Endodermal cell (in vitro differentiated cells): ENCODE measurements around the gene CAMK2A. TPM values are rescaled to one million over a fixed set of nuclear protein-coding genes. Genes with fewer than 3 reads are reported as not detected.

Source experiments
- DNase-seq: peaks from one replicate; pipeline ENCODE4 v3.0.0-alpha.2; 2017
- H3K27ac ChIP-seq: 2 replicates; pipeline ENCODE4 v1.5.1; 2013; ENCODE audit warnings: mild to moderate bottlenecking, low read depth, low read length, moderate library complexity
- H3K27me3 ChIP-seq: 2 replicates; pipeline ENCODE4 v1.6.1; 2013; ENCODE audit warnings: mild to moderate bottlenecking, low read length, moderate library complexity; ENCODE audit not compliant: insufficient read depth, control insufficient read depth, poor library complexity, severe bottlenecking
- H3K36me3 ChIP-seq: 2 replicates; pipeline ENCODE4 v1.7.0; 2013; ENCODE audit warnings: mild to moderate bottlenecking, low read length, moderate library complexity; ENCODE audit not compliant: control insufficient read depth, insufficient read depth
- H3K4me1 ChIP-seq: one replicate; pipeline ENCODE4 v1.7.0; 2013; ENCODE audit warnings: low read length; ENCODE audit not compliant: control insufficient read depth, insufficient read depth
- H3K4me3 ChIP-seq: 2 replicates; pipeline ENCODE4 v1.5.1; 2013; ENCODE audit warnings: mild to moderate bottlenecking, low read length, moderate library complexity
- H3K9ac ChIP-seq: 2 replicates; pipeline ENCODE4 v1.6.1; 2013; ENCODE audit warnings: mild to moderate bottlenecking, low read length, moderate library complexity; ENCODE audit not compliant: poor library complexity, severe bottlenecking; ENCODE audit errors: extremely low read depth
- H3K9me3 ChIP-seq: 2 replicates; pipeline ENCODE4 v1.6.1; 2013; ENCODE audit warnings: mild to moderate bottlenecking, low read length, moderate library complexity; ENCODE audit not compliant: control insufficient read depth
- H3K27ac Mint-ChIP-seq: 2 replicates; pipeline ENCODE4 v1.8.0; 2020; ENCODE audit warnings: mixed read lengths
- H3K27me3 Mint-ChIP-seq: 2 replicates; pipeline ENCODE4 v1.8.0; 2021; ENCODE audit warnings: mild to moderate bottlenecking, mixed read lengths; ENCODE audit not compliant: insufficient read depth
- H3K36me3 Mint-ChIP-seq: 2 replicates; pipeline ENCODE4 v1.8.0; 2020; ENCODE audit warnings: low read depth, mixed read lengths
- H3K4me1 Mint-ChIP-seq: 2 replicates; pipeline ENCODE4 v1.8.0; 2020; ENCODE audit warnings: mixed read lengths
- H3K4me3 Mint-ChIP-seq: 2 replicates; pipeline ENCODE4 v1.8.0; 2020; ENCODE audit warnings: mild to moderate bottlenecking, moderate library complexity, mixed read lengths
- H3K9me3 Mint-ChIP-seq: 2 replicates; pipeline ENCODE4 v1.8.0; 2020; ENCODE audit warnings: mild to moderate bottlenecking, mixed read lengths
- CTCF ChIP-seq: fragments of 200-600 bp; sonication (generic); conservative IDR thresholded peaks from 2 replicates; pipeline ENCODE4 v1.5.0; 2021; ENCODE audit warnings: antibody characterized with exemption, mild to moderate bottlenecking
- WGBS, 2 experiments: methylation state at CpG; one replicate each; pipeline versions ENCODE4 v1.1.5 to v1.1.7; 2013; ENCODE audit warnings: missing lambda C conversion rate in 2 of 2, mixed read lengths in 1 of 2; ENCODE audit not compliant: insufficient coverage in 1 of 2, insufficient read length in 1 of 2; 5-methylcytosine and 5-hydroxymethylcytosine counted together
- total RNA-seq, 2 donors: library from RNA; stranded (reverse); fragmentation: NEBNext Ultra II Directional in 1 of 2; extraction: Animal tissue kit (Norgen Biotek cat#: 25700) in 1 of 2; gene quantifications; 2 replicates in 1 of 2; 3 replicates in 1 of 2; pipeline ENCODE4 v1.2.1, GENCODE V29; 2021

Gene CAMK2A
- total RNA-seq, 2 donors from 2014 or later = 0.31 to 0.49 TPM

GRCh38 chr5:150335778-150336177, 46.2 kb upstream of the CAMK2A start:
- Histone ChIP-seq H3K9ac (no peak overlapping the region), H3K36me3 (no peaks in the 10 kb centered on the region), H3K27me3 (no peaks in the 10 kb centered on the region), H3K4me3 (no peak overlapping the region), H3K4me1 (peaks cover 11% of the 10 kb centered on the region), H3K27ac (no peak overlapping the region), H3K9me3 (no peaks in the 10 kb centered on the region)
- H3K36me3 Mint-ChIP-seq = no peaks in the 10 kb centered on the region
- peaks cover 9% of the 10 kb centered on the region for H3K4me1 Mint-ChIP-seq
- H3K27ac Mint-ChIP-seq = no peak overlapping the region
- 90 to 91% methylated on average over 3 to 4 of the region's 4 CpGs for WGBS, 2 experiments
- H3K4me3 Mint-ChIP-seq = no peak overlapping the region
- H3K9me3 Mint-ChIP-seq = no peaks in the 10 kb centered on the region
- no peak for DNase-seq
- H3K27me3 Mint-ChIP-seq = no peaks in the 10 kb centered on the region
- no peak for TF ChIP-seq CTCF

GRCh38 chr5:150333400-150333799, 43.8 kb upstream of the CAMK2A start:
- peaks cover 9% of the 10 kb centered on the region for H3K27me3 Mint-ChIP-seq
- H3K36me3 Mint-ChIP-seq = no peaks in the 10 kb centered on the region
- no peak overlapping the region for H3K9ac ChIP-seq
- 90 to 100% methylated on average over 3 to 5 of the region's 5 CpGs for WGBS, 2 experiments
- no peak for DNase-seq
- H3K27me3 ChIP-seq = no peaks in the 10 kb centered on the region
- H3K27ac ChIP-seq = no peak overlapping the region
- no peak overlapping the region for H3K4me3 Mint-ChIP-seq
- H3K27ac Mint-ChIP-seq = no peak overlapping the region
- peaks cover 11% of the 10 kb centered on the region for H3K4me1 ChIP-seq
- H3K9me3 ChIP-seq = no peaks in the 10 kb centered on the region
- no peak overlapping the region for H3K4me3 ChIP-seq
- peaks cover 4% of the 10 kb centered on the region for H3K4me1 Mint-ChIP-seq
- TF ChIP-seq CTCF = no peak
- no peaks in the 10 kb centered on the region for H3K9me3 Mint-ChIP-seq
- H3K36me3 ChIP-seq = no peaks in the 10 kb centered on the region

GRCh38 chr5:150329881-150330876, 40.6 kb upstream of the CAMK2A start:
- Mint-ChIP-seq H3K27me3 (peaks cover 9% of the 10 kb centered on the region), H3K36me3 (no peaks in the 10 kb centered on the region), H3K9me3 (no peaks in the 10 kb centered on the region), H3K4me3 (no peak overlapping the region), H3K4me1 (peaks cover 4% of the 10 kb centered on the region), H3K27ac (no peak overlapping the region)
- Histone ChIP-seq H3K9ac (no peak overlapping the region), H3K27me3 (no peaks in the 10 kb centered on the region), H3K36me3 (no peaks in the 10 kb centered on the region), H3K27ac (no peak overlapping the region), H3K9me3 (no peaks in the 10 kb centered on the region), H3K4me3 (no peak overlapping the region), H3K4me1 (peaks cover 3% of the 10 kb centered on the region)
- 87 to 95% methylated on average over 8 to 17 of the region's 17 CpGs for WGBS, 2 experiments
- TF ChIP-seq CTCF = no peak
- DNase-seq = no peak
